Measurements from ENCODE around the gene CCNL2.

DNA sequence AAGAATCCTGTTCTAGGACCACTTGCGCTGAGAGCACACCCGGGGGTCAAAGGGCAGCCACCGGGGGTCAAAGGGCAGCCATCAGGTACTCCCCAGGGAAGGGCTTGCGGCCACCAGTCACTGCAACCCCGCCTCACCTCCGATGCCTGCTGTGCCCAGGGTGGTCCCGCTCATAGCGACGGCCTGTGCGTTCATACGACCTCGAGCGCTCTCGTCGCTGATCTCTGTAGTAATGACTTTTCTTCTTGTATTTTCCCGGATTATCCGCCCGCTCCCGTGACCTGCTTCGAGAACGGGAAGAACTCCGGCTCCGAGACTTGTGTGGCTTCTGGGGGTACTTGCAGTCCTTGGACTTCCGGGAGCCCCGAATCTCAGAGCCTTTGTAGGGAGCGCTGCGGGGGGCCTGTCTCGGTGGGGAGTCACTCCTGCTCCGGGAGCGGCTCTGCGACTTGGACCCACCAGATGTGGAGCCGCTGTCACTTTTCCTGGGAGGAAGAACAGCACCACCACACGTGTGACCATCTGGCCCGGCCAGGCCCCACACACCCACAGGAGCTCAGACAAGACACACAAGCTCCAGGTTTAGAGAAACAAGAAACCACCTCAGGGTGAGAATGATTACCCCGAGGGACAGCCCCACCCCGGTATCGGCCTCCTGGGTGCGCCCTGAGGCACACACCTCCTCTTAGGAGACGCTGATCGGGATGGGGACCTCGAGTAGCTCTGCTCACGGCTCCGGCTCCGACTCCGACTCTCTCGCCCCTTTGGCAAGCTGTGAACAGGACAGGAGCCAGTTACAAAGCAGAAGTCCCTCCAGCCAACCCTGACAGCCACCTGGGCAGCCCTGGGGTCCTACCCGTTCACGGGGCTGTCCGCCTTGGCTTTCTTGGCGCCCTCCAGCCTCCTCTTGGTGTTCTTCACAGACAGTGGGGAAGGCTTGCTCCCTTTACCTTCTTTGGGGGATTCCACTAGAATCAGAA lies 11.7 kb downstream of the CCNL2 start:
- TF ChIP-seq CTCF (IDR thresholded peaks at IDR 0.05; ENCODE audit: borderline replicate concordance, extremely low read depth, low read length, poor library complexity, severe bottlenecking) (no peak), EZH2 (IDR thresholded peaks at IDR 0.05; ENCODE audit: borderline replicate concordance, low read depth, low read length, severe bottlenecking) (no peak)

Measured in DND-41 (cell line).